ENCODE data around the gene NOD2. TPM values are rescaled to one million over a fixed set of nuclear protein-coding genes. Genes with fewer than 3 reads are reported as not detected.

Gene NOD2
- total and polyA plus RNA-seq, 4 donors: 0.35 to 1.3 (median 0.48) TPM

GRCh38 chr16:50721549-50722404 is 28.4 kb downstream of the NOD2 start:
- H3K27ac ChIP-seq (ENCODE audit: low read depth in 1 of 2, low read length in 2 of 2): no peak overlapping the region
- H3K4me3 ChIP-seq (ENCODE audit: low read depth in 1 of 3, low read length in 3 of 3): no peak overlapping the region
- no peaks in the 10 kb centered on the region for H3K9me3 ChIP-seq (ENCODE audit: control insufficient read depth in 4 of 4, low read length in 3 of 4)
- peaks cover 0 to 2% (median 0%) of the 10 kb centered on the region in 4 donors for H3K36me3 ChIP-seq (ENCODE audit: control insufficient read depth in 4 of 4, insufficient read depth in 3 of 4, low read depth in 1 of 4, low read length in 3 of 4)
- no peak for TF ChIP-seq FOXA2 (IDR thresholded peaks at IDR 0.05)
- no peak for TF ChIP-seq GABPA (IDR thresholded peaks at IDR 0.05 in 1 of 2, conservative IDR thresholded peaks at IDR 0.05 in 1 of 2)
- no peak for TF ChIP-seq JUND (IDR thresholded peaks at IDR 0.05)
- TF ChIP-seq ATF3 (IDR thresholded peaks at IDR 0.05): no peak
- TF ChIP-seq REST (IDR thresholded peaks at IDR 0.05): no peak
- TF ChIP-seq CTCF (IDR thresholded peaks at IDR 0.05; ENCODE audit: low read depth, low read length, missing input control): no peak
- TF ChIP-seq TAF1 (conservative IDR thresholded peaks at IDR 0.05): no peak
- TF ChIP-seq HNF4G (IDR thresholded peaks at IDR 0.05): no peak
- TF ChIP-seq ZBTB33 (IDR thresholded peaks at IDR 0.05): no peak
- WGBS: 90% methylated on average over 6 of the region's 6 CpGs
- no peaks in the 10 kb centered on the region for H3K4me1 ChIP-seq (ENCODE audit: control insufficient read depth in 4 of 4, insufficient read depth in 4 of 4, low read length in 3 of 4)
- no peak overlapping the region for H3K9ac ChIP-seq (ENCODE audit: low read depth in 1 of 2, low read length in 2 of 2)
- DNase-seq (ENCODE audit: low spot score): no peak
- H3K27me3 ChIP-seq (ENCODE audit: control insufficient read depth in 4 of 4, insufficient read depth in 4 of 4, low read length in 3 of 4): no peaks in the 10 kb centered on the region

- Histone ChIP-seq H3K27me3 (ENCODE audit: control insufficient read depth in 4 of 4, insufficient read depth in 4 of 4, low read length in 3 of 4) (no peaks in the 10 kb centered on the region), H3K4me3 (ENCODE audit: low read depth in 1 of 3, low read length in 3 of 3) (no peak overlapping the region), H3K9me3 (ENCODE audit: control insufficient read depth in 4 of 4, low read length in 3 of 4) (no peaks in the 10 kb centered on the region), H3K9ac (ENCODE audit: low read depth in 1 of 2, low read length in 2 of 2) (no peak overlapping the region), H3K36me3 (ENCODE audit: control insufficient read depth in 4 of 4, insufficient read depth in 3 of 4, low read depth in 1 of 4, low read length in 3 of 4) (peaks cover 0 to 2% (median 0%) of the 10 kb centered on the region in 4 donors), H3K4me1 (ENCODE audit: control insufficient read depth in 4 of 4, insufficient read depth in 4 of 4, low read length in 3 of 4) (no peaks in the 10 kb centered on the region), H3K27ac (ENCODE audit: low read depth in 1 of 2, low read length in 2 of 2) (no peak overlapping the region)
- 91% methylated on average over 1 of the region's 1 CpG for WGBS
- TF ChIP-seq CTCF (IDR thresholded peaks at IDR 0.05; ENCODE audit: low read depth, low read length, missing input control): no peak
- no peak for TF ChIP-seq NR2F2 (IDR thresholded peaks at IDR 0.05)
- TF ChIP-seq GABPA (IDR thresholded peaks at IDR 0.05 in 1 of 2, conservative IDR thresholded peaks at IDR 0.05 in 1 of 2): no peak
- no peak for TF ChIP-seq EGR1 (IDR thresholded peaks at IDR 0.05; ENCODE audit: low read depth in 2 of 2)
- no peak for TF ChIP-seq HNF4A (conservative IDR thresholded peaks at IDR 0.05)
- TF ChIP-seq FOXA1 (IDR thresholded peaks at IDR 0.05): no peak
- no peak for TF ChIP-seq REST (IDR thresholded peaks at IDR 0.05)
- no peak for DNase-seq (ENCODE audit: low spot score)
Measured at GRCh38 chr16:50722405-50722737, 29.0 kb downstream of the NOD2 start.

Measured in liver (tissue), 9 donors.